Transverse colon (tissue), 4 donors: ENCODE measurements around the gene ABLIM2.

Experiments used
- CTCF ChIP-seq, 5 experiments: fragments of 200-600 bp in 3 of 5; fragments of 450-650 bp in 2 of 5; sonication (generic) in 3 of 5; IDR thresholded peaks; 1 replicate in 2 of 5; 2 replicates in 3 of 5; pipeline ENCODE4 v1.5.1; 2016 to 2017; ENCODE audit warnings: antibody characterized with exemption in 5 of 5, inconsistent platforms in 3 of 5, mild to moderate bottlenecking in 2 of 5, moderate library complexity in 1 of 5
- EP300 ChIP-seq: sonication (generic); formaldehyde crosslinking; IDR thresholded peaks from one replicate; pipeline ENCODE4 v1.6.1; 2017; ENCODE audit warnings: antibody characterized with exemption, low read depth
- POLR2A ChIP-seq: fragments of 450-650 bp; IDR thresholded peaks from one replicate; pipeline ENCODE4 v1.6.1; 2016; ENCODE audit warnings: antibody characterized with exemption, mild to moderate bottlenecking, moderate library complexity
- POLR2AphosphoS5 ChIP-seq, 3 donors: sonication (generic); formaldehyde crosslinking; IDR thresholded peaks; one replicate each; pipeline ENCODE4 v1.6.1; 2016; ENCODE audit warnings: antibody characterized with exemption in 3 of 3

- no peak for TF ChIP-seq POLR2A
- TF ChIP-seq CTCF (IDR thresholded peaks at IDR 0.05) = no peak
- TF ChIP-seq EP300 = no peak
- TF ChIP-seq POLR2AphosphoS5 (IDR thresholded peaks at IDR 0.05) = no peak
Observed at GRCh38 chr4:7924163-7924562, 234.4 kb downstream of the ABLIM2 start.
